GM18517 (cell line): ENCODE measurements around the gene CAPN5.

Experiments used
- ATAC-seq: cut with Tn5 transposase; IDR thresholded peaks from one replicate; pipeline ENCODE4 v1.9.1; 2021; ENCODE audit warnings: mild to moderate bottlenecking, moderate library complexity; ENCODE audit not compliant: unreplicated experiment

Gene CAPN5

DNA sequence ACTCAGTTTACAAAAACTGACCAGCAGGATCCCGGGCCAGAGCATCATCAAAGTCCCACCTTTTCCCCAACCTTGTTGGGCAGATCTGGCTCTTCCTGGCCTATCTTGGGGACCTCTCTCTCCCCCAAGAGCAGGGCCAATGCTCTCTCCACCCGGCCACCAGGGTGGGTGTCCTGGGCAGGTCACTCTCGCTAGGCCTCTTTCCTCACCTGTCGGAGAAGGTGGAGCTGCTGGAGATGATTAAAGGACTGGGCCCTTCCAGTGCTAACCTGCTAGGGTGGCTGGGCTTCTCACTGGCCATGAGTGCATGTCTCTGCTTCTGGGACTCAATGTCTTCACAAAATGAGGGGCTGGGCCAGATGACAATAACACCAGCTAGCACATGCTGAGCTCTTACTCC lies 2.9 kb upstream of the CAPN5 start:
- no peak for ATAC-seq

GRCh38 chr11:77064648-77065217 lies 2.0 kb upstream of the CAPN5 start:
- no peak for ATAC-seq

DNA sequence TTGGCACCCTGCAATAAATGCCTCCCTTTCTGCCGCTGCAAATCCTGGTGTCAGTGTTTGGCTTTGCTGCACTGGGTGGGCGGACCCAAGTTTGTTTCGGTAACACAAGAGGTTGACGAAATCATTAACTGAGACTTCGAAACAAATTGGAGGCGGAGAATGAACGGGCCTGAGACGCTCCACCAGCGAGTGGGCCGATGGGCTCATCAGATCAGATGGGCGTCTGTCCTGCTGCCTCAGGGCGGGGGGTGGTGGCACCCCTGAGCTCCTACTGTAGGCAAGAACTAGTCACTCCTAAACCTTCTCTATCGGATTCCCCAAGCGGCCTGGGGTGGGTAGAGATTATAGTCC lies 918 bp upstream of the CAPN5 start:
- ATAC-seq: no peak

DNA sequence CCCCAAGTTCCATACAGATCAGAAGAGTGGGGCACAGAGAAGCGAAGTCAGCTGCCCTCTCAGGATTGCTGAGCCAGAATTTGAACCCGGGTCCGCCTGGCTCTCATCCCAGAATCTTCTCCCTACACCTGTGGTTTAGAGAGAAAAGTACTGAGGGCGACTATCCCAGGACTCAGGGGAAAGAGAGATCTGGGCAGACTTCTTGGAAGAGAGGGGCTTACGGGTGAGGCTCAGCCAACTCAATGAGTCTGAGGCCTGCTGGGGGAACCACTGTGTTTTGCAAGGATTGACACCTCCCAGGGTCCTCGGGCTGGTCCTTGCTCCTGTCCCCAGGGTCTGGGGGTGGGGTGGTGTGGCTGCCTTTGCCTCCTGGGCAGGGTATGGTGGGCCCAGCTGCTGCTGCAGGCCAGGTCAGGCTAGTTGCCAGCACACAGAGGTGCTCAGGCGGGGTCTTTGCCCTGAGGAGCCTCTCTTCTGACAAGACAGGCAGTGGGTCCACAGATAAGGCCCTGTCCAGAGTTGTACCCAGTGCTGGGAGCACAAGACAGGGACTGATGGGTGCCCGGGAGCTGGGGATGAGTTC lies 1.2 kb downstream of the CAPN5 start:
- no peak for ATAC-seq

DNA sequence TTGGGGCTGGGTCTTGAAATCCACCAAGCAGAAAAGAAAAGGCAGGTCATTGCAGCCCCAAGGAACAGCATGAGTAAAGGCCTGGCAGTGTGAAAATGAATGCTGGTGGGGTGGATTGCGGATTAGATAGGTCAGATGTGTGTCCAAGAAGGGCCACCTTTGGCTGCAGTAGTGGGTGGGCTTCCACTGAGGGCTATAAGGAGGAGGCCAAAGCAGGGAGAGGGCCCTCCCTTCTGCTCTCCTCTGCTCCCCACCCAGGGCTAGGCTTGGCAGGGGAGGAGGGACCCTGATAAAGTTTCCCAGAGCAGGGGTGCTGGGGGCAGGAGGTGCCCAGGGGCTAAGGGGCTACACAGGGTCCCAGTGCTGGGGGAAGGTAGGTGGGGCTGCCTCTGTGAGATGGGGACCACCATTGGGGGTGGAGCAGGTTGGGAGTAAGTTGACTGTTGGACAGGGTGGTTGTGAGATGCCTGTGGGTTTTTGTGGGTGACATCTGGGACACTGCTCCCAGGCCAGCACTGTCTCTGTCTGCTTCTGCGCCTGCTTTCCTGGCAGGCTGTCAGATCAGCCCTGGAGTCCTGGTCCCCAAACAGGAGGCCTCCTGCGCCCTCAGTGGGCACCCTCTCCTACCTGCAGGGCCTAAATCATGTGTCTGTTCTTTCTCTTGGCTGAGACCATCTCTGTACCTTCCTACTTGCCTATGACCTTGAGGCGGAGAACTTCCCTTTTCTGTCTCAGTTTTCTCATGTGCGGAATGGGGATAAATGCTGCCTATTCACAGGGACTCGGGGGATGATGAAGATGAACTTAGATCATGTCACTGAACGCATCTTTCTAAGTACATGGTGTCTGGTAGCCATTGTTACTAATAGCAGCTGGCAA lies 1.9 kb downstream of the CAPN5 start:
- ATAC-seq: no peak

DNA sequence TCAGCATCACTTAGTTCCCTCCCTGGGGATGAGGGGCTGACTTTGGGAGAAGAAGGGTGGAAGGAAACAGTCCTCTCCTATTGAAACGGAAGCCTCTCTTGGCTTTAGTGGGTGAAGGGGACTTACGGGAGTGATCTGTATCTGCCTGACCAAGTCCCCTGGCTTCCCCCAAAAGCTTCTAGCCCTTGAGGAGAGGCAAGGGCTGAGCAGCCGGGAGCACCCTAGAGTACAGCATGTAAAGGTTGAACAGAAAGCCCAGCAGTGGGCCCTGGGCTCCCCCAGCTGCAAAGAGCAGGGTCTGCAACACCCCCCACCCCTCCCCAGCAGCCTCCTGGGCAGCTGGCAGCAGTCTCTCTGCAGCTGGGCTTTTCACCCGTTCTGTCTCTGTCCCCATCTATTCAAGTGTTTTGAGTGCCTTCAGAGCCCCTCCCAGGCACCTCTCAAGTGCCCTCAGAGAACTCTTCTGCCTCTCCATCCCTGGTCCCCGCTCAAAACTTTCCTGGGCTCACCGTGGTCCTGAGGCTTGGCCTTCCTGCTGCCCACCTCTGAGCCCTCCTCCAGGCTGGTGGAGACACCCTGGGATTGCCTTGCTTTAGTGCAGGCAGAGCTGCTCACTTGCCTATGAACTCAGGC lies 2.7 kb downstream of the CAPN5 start:
- ATAC-seq: no peak

DNA sequence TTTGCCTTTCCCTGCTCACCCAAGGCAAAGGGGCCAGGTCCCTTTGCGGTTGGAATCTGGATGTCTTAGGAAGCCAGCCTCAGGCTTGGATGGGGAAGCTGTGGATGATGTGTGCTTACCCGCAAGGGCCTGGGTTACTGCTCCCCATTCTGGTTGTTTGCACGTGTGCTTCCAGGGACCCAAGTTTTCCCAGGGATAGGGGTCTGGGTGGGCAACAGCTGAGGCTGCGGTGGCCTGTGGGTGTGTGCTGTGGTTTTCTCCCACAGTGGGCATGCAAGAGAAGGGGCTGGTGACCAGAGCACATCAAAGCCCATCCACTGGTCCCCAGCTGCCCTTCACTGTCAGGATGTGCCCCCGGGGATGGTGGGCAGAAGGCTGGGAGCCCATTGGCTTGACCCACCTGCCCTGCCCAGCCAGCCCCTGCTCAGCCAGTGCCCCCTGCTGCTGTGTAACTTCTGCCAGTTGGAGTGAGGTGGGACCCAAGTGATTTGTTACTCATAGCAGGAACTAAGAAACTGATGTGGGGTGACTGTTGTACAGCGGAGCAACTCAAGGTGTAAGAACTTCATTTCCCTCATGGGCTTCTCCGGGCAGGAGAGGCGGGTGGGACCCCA lies 3.3 kb downstream of the CAPN5 start:
- ATAC-seq: no peak

DNA sequence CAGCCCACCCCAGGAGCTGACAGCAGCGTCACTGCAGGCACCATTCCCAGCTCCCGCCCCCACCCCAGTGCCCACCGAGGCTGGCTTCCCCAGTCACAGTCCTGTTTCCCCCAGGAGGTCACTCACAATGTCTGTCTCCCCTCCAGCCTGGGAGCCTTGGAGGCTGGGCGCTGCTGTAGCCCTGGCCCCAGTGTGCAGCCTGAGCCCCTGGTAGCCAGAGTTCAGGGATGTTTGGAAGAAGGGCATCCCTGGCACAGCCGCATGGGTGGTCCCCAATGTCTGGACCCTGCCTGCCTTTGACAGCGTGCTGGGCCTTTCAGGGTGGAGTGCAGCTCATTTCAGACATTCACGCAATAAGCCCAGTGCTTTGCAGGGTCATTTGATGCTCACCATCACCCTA lies 4.3 kb downstream of the CAPN5 start:
- ATAC-seq: no peak

- no peak for ATAC-seq
Observed at GRCh38 chr11:77071671-77072605, 5.2 kb downstream of the CAPN5 start.

DNA sequence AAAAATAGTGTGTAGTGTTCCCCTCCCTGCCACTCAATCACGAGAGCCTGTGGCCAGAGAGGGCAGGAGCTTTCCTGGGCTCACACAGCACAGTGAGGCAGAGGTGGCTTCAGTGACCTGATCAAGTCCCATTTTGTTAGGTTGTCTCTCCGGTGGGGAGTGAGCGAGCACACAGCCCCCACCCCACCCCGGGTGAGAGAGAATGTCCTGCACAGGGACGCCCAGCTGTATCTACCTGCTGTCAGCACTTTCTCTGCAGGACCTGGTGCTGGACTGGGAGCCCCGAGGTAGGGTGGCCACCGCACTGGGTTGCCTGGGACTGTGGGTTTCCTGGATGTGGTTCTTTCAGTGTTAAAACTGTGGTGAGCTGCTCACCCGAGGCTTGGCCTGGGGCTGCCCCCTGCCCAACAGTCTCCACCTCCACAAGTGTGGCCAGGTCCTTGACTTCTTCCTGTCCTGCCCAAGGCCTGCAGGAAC lies 6.1 kb downstream of the CAPN5 start:
- ATAC-seq: no peak

DNA sequence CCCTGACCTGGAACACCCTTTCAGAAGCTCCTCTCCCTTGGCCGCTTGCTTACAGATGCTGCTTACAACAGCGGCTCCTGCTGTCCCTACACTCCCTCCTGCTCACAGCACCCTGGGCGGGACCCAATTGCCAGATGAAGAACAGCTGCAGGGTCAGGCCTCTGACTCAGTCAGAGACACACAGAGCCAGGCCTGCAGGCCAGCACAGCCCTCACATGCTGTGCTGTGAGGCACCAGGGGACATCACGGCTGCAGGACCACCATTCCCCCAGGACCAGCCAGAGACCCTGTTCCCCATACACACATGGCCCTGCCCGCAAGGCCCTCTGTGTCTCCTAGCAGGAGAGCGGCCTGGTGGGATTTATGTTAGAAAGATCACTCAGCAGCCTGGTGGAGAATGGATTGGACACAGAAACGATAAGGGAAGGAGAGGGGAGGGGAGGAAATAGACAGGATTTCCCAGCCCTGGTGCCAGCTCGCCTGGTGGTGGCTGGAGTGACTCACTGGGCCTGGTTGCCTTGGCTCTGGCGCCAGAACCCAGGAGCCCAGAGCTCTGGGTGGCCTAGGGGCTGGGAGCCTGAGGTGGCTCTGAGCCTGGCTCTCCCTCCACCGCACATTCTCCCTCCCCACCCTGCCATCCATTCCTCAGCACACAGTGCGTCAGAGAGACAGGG lies 6.7 kb downstream of the CAPN5 start:
- no peak for ATAC-seq

GRCh38 chr11:77074205-77074604 lies 7.4 kb downstream of the CAPN5 start:
- no peak for ATAC-seq

- ATAC-seq: no peak
Observed at GRCh38 chr11:77074626-77075221, 8.0 kb downstream of the CAPN5 start.

- ATAC-seq: no peak
Observed at GRCh38 chr11:77075425-77075905, 8.7 kb downstream of the CAPN5 start.

DNA sequence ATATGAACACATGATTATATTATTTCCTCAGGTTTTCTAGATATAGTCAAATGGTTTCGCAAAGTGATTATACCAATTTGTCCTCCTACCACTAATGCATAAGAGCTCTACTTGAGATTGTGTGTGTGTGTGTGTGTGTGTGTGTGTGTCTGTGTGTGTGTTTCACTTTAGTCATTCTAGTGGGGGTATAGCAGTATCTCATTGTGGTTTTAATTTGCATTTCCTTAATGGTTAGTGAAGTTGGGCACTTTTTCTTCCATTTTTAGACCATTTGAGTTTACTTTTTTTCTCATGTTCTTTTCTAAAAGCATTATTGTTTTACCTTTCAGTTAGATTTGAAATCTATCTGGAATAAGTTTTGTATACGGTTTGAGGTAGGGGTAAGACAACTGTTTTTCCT lies 12.9 kb downstream of the CAPN5 start:
- ATAC-seq: no peak

DNA sequence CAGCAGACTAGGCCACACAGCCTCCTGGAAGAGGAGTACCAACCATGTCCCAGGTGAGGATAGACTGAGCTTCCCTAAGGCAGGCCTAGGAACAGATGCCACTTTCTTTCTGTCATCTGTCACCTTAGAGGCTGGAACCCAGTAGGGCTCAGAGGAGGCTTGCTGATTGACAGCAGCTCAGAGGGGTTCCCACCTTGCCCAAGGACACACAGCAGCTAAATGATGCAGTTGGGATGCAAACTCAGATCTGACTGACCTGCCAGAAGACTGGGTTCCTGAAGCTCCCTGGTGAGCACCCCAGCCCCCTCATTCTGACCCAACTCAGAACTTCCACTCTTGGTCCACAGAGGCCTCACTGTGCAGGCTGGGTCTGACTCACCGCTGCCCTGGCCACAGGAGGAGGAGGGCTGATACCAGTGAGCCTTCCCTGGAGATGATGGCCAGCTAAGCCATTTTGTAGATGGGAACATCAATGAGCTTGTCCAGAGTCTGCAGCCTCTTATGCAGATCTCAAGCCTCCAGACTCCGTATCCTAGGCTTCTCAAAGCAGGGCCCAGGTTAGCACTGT lies 14.0 kb downstream of the CAPN5 start:
- ATAC-seq: no peak

GRCh38 chr11:77081381-77081851 lies 14.6 kb downstream of the CAPN5 start:
- ATAC-seq: no peak

GRCh38 chr11:77081976-77082836 lies 15.4 kb downstream of the CAPN5 start:
- ATAC-seq: no peak
